ENCODE results near the gene FILIP1L.

The FILIP1L gene

DNA sequence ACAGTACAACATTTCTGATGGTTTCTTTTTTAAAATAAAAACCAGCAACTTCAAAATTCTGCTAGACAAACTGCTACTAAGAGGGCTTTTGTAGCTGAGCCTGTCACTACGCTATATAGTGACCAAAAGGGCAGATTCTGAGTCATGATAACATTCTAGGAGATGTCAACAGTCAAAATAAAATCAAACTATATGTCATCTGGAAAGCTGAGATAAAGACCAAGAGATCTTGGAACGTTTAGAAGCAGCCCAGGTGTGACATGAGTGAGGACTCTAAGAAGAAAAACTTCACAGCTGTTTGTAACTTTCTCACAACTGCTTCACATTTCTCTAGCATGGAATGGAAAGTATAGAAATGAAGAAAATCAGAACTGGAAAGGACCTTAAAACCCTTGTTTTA, 84.6 kb downstream of the FILIP1L start:
- H3K27ac ChIP-seq, result no peak overlapping the region
- TF ChIP-seq, protein P1, sequence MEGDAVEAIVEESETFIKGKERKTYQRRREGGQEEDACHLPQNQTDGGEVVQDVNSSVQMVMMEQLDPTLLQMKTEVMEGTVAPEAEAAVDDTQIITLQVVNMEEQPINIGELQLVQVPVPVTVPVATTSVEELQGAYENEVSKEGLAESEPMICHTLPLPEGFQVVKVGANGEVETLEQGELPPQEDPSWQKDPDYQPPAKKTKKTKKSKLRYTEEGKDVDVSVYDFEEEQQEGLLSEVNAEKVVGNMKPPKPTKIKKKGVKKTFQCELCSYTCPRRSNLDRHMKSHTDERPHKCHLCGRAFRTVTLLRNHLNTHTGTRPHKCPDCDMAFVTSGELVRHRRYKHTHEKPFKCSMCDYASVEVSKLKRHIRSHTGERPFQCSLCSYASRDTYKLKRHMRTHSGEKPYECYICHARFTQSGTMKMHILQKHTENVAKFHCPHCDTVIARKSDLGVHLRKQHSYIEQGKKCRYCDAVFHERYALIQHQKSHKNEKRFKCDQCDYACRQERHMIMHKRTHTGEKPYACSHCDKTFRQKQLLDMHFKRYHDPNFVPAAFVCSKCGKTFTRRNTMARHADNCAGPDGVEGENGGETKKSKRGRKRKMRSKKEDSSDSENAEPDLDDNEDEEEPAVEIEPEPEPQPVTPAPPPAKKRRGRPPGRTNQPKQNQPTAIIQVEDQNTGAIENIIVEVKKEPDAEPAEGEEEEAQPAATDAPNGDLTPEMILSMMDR (conservative IDR thresholded peaks at IDR 0.05), result no peak
- TF ChIP-seq ZFX (IDR thresholded peaks at IDR 0.05), result no peak

DNA sequence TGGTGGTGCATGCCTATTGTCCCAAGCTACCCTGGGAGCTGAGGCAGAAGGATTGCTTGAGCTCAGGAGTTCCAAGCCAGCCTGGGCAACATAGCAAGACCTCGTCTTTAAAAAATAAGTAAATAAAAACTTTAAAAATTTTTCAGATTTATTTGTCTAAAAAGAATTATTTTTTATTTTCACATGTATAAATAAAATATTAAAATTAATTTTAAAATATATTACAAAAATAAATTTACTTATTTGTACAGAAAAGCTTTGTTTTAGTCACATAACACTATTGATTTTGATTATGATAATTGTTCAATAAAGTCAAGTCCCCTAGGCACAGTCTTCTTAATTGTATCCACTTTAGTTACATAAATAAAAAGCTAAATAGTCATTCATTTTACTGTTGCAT, 85.2 kb downstream of the FILIP1L start:
- H3K27ac ChIP-seq, result no peak overlapping the region
- no peak for TF ChIP-seq ZFX (IDR thresholded peaks at IDR 0.05)
- TF ChIP-seq, protein P1 (conservative IDR thresholded peaks at IDR 0.05), result no peak

DNA sequence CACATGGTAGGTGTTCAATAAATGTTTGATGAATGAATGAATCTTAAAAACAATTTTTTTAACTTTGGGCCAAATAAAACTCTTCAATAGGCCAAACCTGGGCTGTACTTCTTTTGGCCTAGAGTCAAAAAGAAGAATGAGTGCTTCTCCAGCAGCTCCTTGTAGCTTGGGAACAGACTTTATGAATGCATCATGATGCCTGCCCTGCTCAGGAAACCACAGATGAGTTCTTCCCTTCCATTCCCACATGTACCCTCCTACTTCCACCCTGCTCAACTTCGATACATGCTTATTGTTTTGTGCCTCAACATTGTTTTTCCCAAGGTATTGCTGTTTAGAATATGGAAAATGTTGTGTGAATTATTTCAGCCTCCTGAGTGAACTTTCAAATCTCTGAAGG, 87.0 kb downstream of the FILIP1L start:
- TF ChIP-seq, protein P1 (conservative IDR thresholded peaks at IDR 0.05), result no peak
- no peak for TF ChIP-seq ZFX (IDR thresholded peaks at IDR 0.05)
- no peak overlapping the region for H3K27ac ChIP-seq

DNA sequence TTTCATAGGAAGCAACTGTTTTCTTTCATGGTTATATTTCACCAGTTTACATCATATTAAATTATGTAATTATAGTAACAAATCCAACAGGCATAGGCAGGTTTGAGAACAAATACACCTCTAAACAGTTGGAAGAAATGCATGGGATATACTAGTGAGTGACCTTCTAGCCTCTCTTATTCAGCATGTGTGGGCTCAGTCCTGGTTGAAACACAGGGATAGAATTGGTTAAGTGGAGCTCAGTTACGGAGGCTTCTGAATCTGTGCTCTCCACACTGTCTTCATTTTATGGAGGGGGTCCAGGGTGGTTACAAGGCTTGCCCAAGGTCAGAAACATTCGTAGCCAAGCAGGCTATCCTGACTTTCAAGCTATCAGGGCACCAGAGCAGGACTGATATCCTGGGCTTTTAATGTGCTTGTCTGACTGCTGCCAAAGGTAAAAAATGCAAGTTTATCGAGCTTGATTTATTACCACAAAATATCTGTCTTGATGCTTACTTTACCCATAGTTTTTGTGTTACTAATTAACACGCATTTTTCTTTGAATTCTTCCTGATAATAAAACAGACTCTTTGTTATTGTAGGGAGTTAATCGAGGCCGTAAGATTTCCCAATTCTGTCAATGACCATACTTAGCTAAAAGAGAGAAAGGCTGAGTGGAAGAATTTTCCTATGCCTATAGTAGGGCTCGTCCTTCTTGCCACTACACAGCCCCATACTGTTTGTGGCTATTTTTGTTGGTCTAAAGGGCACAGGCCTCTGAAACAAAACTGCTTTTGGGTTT, 89.6 kb downstream of the FILIP1L start:
- no peak overlapping the region for H3K27ac ChIP-seq
- TF ChIP-seq, protein P1 (conservative IDR thresholded peaks at IDR 0.05), result no peak
- TF ChIP-seq ZFX (IDR thresholded peaks at IDR 0.05), result no peak

DNA sequence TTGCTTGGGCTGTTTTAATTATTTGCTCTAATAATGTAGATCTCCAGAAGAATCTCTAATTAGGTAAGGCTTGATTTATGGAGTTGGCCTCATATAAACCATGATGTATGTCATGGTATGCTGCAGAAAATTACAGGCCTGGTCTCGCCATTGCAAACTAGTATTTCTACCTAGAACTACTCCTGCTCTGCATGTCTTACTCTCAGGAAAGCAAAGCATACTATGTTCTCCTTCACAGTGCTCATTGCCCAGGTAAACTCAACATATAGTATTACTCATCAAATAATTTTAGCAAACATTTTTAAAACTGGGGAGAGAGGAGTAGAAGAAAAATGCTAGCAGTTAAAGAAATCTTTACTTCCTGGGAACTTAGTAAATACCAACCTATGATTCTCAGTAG, 90.7 kb downstream of the FILIP1L start:
- H3K27ac ChIP-seq, result no peak overlapping the region
- no peak for TF ChIP-seq ZFX (IDR thresholded peaks at IDR 0.05)
- TF ChIP-seq, protein P1 (conservative IDR thresholded peaks at IDR 0.05), result no peak

DNA sequence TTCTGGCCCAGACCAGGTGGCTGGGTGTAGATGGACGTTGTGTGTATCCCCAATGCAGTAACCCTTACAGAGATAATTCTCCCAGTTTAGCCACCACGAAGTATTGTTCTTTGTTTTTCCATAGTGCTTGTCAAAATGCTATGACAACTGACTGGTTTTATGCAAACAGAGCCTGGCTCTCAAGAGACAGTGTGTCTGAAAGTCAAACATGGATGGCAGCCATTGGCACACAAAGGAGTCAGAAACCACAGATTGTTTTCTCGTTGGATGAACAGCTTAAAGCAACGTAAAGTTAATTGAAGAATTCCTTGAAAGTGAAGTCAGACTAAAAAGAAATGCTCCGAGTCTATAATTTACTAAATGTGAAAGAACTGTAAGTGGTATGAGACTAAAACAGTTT, 91.2 kb downstream of the FILIP1L start:
- no peak overlapping the region for H3K27ac ChIP-seq
- TF ChIP-seq, protein P1 (conservative IDR thresholded peaks at IDR 0.05), result no peak
- TF ChIP-seq ZFX (IDR thresholded peaks at IDR 0.05), result no peak

DNA sequence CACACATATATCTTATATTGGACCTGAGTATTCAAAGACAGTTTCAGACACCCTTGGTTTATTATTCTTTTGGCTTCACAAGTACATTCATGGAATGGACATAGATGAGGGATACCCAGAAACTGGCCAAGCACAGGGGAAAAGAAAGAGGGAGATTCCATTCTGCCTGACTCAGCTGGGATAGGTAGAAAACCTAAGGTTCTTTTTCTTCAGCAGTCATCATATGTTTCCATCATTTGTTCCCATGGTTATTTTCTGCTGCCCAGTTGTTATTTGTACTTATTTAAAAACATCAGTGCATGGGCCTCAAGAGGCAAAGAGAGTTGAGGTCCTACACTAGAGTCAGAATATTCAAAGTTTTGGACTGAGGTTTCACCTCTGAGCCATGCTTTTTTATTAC, 91.8 kb downstream of the FILIP1L start:
- TF ChIP-seq ZFX (IDR thresholded peaks at IDR 0.05), result no peak
- TF ChIP-seq, protein P1 (conservative IDR thresholded peaks at IDR 0.05), result no peak
- H3K27ac ChIP-seq, result no peak overlapping the region
